Measurements from ENCODE around the gene GZMM. TPM values are rescaled to one million over a fixed set of nuclear protein-coding genes. Genes with fewer than 3 reads are reported as not detected.

GZMM gene
- total RNA-seq, 1 donor from 2014 or later: not detected

DNA sequence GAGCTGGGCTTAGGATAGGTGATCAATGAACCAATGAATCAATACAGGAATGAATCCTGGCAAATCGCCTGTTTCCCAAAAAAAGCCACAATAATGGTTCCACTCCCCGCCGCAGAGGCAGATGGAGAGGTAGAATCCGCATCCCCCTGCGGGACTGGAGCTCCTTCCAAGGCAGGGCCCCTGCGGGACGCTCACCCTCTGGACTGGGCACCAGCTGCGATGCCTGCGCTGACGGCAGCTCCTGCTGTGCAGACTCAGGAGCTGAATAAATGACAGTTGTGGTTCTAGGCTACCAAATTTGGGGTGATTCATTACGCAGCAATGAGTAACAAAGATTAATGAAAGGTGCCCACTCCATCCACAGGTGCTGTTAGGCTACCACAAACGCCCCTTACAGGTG, 21.1 kb upstream of the GZMM start:
- DNase-seq: no peak
- H3K27ac ChIP-seq (replicated peaks): no peak overlapping the region
- intact Hi-C loops (cut with micrococcal nuclease): no loop called here
- H3K9me3 ChIP-seq (replicated peaks): no peaks in the 10 kb centered on the region
- H3K4me3 ChIP-seq: no peak overlapping the region
- no peaks in the 10 kb centered on the region for H3K4me1 ChIP-seq
- TF ChIP-seq, protein P1, sequence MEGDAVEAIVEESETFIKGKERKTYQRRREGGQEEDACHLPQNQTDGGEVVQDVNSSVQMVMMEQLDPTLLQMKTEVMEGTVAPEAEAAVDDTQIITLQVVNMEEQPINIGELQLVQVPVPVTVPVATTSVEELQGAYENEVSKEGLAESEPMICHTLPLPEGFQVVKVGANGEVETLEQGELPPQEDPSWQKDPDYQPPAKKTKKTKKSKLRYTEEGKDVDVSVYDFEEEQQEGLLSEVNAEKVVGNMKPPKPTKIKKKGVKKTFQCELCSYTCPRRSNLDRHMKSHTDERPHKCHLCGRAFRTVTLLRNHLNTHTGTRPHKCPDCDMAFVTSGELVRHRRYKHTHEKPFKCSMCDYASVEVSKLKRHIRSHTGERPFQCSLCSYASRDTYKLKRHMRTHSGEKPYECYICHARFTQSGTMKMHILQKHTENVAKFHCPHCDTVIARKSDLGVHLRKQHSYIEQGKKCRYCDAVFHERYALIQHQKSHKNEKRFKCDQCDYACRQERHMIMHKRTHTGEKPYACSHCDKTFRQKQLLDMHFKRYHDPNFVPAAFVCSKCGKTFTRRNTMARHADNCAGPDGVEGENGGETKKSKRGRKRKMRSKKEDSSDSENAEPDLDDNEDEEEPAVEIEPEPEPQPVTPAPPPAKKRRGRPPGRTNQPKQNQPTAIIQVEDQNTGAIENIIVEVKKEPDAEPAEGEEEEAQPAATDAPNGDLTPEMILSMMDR (IDR thresholded peaks at IDR 0.05; ENCODE audit: borderline replicate concordance): no peak
- peaks cover 18% of the 10 kb centered on the region for H3K27me3 ChIP-seq (ENCODE audit: low read depth)
- no peaks in the 10 kb centered on the region for H3K36me3 ChIP-seq

- Histone ChIP-seq H3K27ac (replicated peaks) (no peak overlapping the region), H3K36me3 (no peaks in the 10 kb centered on the region), H3K4me1 (no peaks in the 10 kb centered on the region), H3K27me3 (ENCODE audit: low read depth) (peaks cover 26% of the 10 kb centered on the region), H3K9me3 (replicated peaks) (no peaks in the 10 kb centered on the region), H3K4me3 (peak overlapping the region; percentile 36)
- intact Hi-C loops (cut with micrococcal nuclease): no loop called here
- TF ChIP-seq, protein P1 (IDR thresholded peaks at IDR 0.05; ENCODE audit: borderline replicate concordance): no peak
- peak; percentile 38 for DNase-seq
These were observed 19.7 kb upstream of the GZMM start for GRCh38 chr19:524062-524674.

DNA sequence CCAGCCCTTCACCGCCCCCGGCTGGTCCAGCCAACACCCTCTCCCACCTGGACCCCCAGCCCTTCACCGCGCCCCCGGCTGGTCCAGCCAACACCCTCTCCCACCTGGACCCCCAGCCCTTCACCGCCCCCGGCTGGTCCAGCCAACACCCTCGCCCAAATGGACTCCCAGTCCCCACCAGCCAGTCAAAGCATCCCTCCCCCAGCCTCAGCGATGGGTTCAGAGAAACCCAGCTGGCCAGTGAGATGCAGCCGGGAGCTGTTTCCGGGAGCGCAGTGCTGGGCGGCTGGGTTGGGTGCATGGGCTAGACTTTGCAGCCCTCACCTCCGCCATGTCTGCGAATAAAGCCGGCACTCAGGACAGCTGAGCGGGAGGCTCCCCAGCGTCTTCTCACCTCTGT, 18.8 kb upstream of the GZMM start:
- Histone ChIP-seq H3K36me3 (no peaks in the 10 kb centered on the region), H3K4me1 (no peaks in the 10 kb centered on the region), H3K27me3 (ENCODE audit: low read depth) (peaks cover 26% of the 10 kb centered on the region), H3K4me3 (no peak overlapping the region), H3K27ac (replicated peaks) (no peak overlapping the region), H3K9me3 (replicated peaks) (no peaks in the 10 kb centered on the region)
- TF ChIP-seq, protein P1 (IDR thresholded peaks at IDR 0.05; ENCODE audit: borderline replicate concordance): no peak
- intact Hi-C loops (cut with micrococcal nuclease): no loop called here
- DNase-seq: peak; percentile 7

GRCh38 chr19:525857-526419, 17.9 kb upstream of the GZMM start:
- H3K4me3 ChIP-seq: no peak overlapping the region
- peaks cover 8% of the 10 kb centered on the region for H3K4me1 ChIP-seq
- peaks cover 26% of the 10 kb centered on the region for H3K27me3 ChIP-seq (ENCODE audit: low read depth)
- no peak for DNase-seq
- H3K27ac ChIP-seq (replicated peaks): no peak overlapping the region
- no peaks in the 10 kb centered on the region for H3K9me3 ChIP-seq (replicated peaks)
- intact Hi-C loops (cut with micrococcal nuclease): no loop called here
- no peaks in the 10 kb centered on the region for H3K36me3 ChIP-seq
- TF ChIP-seq, protein P1 (IDR thresholded peaks at IDR 0.05; ENCODE audit: borderline replicate concordance): no peak

DNA sequence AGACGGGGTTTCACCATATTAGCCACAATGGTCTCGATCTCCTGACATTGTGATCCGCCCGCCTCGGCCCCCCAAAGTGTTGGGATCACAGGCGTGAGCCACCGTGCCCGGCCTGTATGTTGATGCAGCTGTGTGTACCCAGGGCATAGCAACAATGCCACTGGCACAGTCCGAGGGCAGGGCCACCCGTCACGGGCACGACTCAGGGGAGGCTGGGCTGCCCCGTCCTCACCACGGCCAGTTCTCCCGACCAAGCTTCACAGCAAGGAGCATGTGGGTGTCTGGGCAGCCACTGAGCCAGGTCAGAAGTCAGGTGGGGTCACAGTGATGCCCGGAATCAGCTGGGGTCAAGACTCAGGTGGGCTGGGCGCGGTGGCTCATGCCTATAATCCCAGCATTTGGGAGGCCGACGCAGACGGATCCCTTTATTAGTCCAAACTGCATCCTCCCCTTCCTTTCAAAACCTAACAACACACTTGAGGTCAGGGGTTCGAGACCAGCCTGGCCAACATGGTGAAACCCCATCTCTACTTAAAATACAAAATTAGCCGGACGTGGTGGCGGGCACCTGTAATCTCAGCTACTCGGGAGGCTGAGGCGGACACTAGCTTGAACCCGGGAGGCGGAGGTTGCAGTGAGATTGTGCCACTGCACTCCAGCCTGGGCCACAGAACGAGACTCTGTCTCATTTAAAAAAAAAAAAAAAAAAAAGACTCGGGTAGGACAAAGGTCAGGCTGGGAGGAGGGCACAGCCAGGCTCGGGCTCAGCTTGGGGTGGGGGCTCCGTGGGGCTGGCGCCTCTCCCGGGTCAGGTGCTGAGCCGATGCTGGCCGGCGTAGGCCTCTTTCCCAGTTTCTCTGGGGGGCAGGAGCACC, 13.5 kb upstream of the GZMM start:
- Histone ChIP-seq H3K4me1 (peaks cover 46% of the 10 kb centered on the region), H3K4me3 (peak overlapping the region; percentile 100), H3K27me3 (ENCODE audit: low read depth) (peaks cover 26% of the 10 kb centered on the region), H3K9me3 (replicated peaks) (no peaks in the 10 kb centered on the region), H3K27ac (replicated peaks) (peak overlapping the region; percentile 99), H3K36me3 (peaks cover under 1% of the 10 kb centered on the region)
- DNase-seq: no peak
- intact Hi-C loops (cut with micrococcal nuclease): no loop called here
- TF ChIP-seq, protein P1 (IDR thresholded peaks at IDR 0.05; ENCODE audit: borderline replicate concordance): no peak
